ENCODE data around the gene CTPS2.
"Not testable (repeated sequence)": the region's sequence is repeated elsewhere in the genome, so short reads cannot be mapped to it uniquely, and the experiment has no call there.

GRCh38 chrX:16716451-16716850 is 4.0 kb upstream of the CTPS2 start:
- TF ChIP-seq EZH2 (IDR thresholded peaks at IDR 0.05; ENCODE audit: borderline replicate concordance, low read depth, low read length, severe bottlenecking); CTCF (IDR thresholded peaks at IDR 0.05; ENCODE audit: extremely low read depth in 1 of 2, insufficient read depth in 1 of 2, low read depth in 1 of 2, low read length in 2 of 2); POLR2AphosphoS5 (IDR thresholded peaks at IDR 0.05; ENCODE audit: insufficient read depth, low read depth, low read length); POLR2A (IDR thresholded peaks at IDR 0.05; ENCODE audit: low read depth, low read length); JUN (IDR thresholded peaks at IDR 0.05; ENCODE audit: borderline replicate concordance, insufficient read depth, insufficient read length, low read depth); FOS (IDR thresholded peaks at IDR 0.05; ENCODE audit: borderline replicate concordance, insufficient read depth, low read length); MYC (IDR thresholded peaks at IDR 0.05; ENCODE audit: low read depth, low read length); MAX (IDR thresholded peaks at IDR 0.05; ENCODE audit: insufficient read depth, insufficient read length): not testable (repeated sequence)

Measured in endothelial cell of umbilical vein (primary cell).